HG03280 (cell line): ENCODE measurements around the gene MDP1.
"Not testable (repeated sequence)": the region's sequence is repeated elsewhere in the genome, so short reads cannot be mapped to it uniquely, and the experiment has no call there.

Experiments used
- ATAC-seq: cut with Tn5 transposase; IDR thresholded peaks from one replicate; pipeline ENCODE4 v1.9.1; 2021; ENCODE audit warnings: mild to moderate bottlenecking, moderate library complexity; ENCODE audit not compliant: unreplicated experiment

MDP1 gene

DNA sequence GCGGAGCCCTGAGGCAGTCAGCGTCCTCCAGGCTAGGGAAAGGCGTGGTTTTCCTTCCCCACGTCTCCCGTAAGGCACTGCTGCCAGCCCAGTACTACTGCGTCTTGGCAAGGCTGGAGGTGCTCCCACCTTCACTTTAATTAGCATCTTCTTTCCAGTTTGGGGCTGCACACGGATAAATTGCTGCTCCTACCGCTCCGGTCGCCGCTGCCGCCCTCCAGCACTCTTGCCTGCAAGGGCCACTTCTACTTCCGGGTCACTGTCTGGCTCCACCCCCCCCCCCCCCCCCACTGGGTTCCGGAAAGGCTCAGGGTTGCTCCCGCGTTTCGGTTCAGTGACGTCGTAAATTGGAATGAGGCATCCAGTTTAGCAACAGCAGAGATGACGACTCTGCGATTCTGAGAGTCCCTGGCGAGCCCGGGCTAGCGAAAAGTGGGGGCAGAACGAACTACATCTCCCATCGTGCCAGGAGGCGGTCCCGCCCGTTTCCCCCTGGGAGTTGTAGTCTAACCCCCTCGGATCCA is 16.3 kb upstream of the MDP1 start, which contains the start of gene NEDD8:
TSS of gene NEDD8 (minus strand) at position 247 of the 524 bp plus-strand sequence. CDS start at position 147, 100 bp downstream.
- ATAC-seq: peak; percentile 78

DNA sequence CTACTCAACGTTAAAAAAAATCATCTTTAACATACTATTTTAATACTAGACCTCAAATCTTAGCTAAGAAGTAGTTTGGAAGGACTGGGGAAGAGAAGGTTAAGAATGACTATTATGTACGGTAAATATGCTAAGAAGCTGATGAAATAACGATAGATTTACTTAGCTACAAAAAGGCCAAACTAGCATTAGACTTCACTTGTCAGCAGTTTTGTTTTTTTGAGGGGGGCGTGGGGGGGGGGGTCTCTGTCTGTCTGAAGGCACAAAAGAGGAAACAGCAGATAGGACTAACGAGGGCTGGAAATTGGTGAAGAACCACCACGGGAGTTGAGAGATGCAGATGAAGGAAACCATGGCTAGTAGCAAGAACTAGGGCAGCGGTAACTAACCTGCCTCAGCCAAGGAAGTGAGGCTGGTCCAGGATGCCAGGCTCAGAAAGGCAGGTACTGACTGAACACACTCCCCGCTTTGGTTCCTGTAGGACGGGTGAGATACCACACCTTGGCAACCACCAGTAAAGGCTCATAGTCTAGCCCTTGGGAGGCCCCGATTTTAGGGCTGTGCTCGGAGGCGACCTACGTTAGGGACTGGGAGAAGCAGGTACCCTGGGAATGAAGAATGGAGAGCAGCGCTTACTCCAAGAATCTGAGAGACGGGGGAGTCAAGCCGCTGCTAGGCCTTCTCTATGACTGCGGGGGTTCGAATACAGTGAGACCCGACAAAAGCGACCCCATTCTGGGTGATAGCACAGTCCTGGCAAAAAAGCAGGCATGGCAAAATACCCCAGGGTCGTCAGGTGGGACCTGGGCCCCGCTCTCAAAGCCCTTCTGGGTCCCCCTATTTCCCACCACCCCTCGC is 15.6 kb upstream of the MDP1 start:
- no peak for ATAC-seq

DNA sequence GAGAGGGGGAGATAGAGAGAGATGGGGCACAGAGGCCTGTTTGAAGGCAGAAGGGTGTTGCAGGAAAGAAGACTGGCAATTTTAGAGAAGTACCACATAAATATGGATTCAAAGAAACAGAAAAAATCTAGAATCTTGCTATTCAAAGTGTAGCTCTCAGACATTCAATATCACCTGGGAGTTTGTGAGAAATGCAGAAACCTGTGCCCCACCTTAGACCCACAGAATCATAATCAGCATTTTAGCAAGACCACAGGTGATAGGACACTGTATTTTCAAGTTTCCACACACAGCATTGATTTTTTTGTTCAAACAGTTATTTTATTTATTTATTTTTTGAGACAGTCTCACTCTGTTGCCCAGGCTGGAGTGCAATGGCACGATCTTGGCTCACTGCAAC is 13.0 kb upstream of the MDP1 start:
- ATAC-seq: no peak

DNA sequence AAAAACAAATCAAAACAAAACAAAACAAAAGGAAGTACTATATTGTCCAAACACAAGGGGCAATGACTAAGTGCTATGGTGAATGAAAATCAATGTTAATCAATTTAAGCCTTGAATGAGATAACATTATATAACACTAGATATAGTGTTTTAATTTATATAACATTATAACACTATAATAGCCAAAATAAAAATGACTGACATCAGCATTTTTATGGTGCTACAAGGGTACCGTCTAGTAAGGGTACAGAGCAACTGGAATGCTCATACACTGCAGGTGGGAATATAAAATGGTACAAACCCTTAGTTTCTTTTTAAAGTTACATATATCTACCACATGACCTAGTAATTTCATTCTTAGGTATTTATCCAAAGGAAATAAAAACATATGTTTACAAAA is 10.6 kb upstream of the MDP1 start:
- ATAC-seq: no peak

- no peak for ATAC-seq
Measured at GRCh38 chr14:24224618-24225071, 8.8 kb upstream of the MDP1 start.

DNA sequence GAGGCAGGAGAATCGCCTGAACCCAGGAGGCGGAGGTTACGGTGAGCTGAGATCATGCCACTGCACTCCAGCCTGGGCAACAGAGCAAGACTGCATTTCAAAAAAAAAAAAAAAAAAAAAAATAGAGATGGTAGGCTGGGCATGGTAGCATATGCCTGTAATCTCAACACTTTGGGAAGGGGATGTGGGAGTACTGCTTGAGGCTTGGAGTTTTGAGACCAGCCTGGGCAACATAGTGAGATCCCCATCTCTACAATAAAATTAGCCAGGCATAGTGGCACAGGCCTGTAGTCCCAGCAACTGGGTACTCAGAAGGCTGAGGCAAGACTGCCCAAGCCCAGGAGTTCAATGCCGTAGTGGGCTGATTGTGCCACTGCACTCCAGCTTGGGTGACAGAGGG is 7.1 kb upstream of the MDP1 start:
- not testable (repeated sequence) for ATAC-seq

DNA sequence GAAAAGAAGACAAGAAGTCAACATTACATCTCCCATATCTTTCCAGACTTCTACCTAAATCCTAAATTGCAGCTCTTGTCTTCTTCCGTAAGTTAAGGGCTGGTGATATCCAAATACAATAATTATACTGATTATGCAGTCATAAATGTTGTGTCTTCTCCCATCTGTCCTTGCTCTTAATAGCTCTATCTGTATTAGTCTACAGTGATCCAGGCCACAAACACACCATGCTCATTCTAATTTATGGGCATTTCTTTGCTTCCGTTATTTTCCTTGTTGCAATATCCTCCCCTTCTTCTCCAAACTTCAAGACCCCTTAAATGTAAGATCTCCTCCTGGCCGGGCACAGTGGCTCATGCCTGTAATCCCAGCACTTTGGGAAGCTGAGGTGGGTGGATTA is 3.7 kb upstream of the MDP1 start:
- ATAC-seq: no peak

- ATAC-seq: no peak
Measured at GRCh38 chr14:24219080-24219479, 3.2 kb upstream of the MDP1 start.

GRCh38 chr14:24216876-24217275 is 1.0 kb upstream of the MDP1 start:
- ATAC-seq: not testable (repeated sequence)

GRCh38 chr14:24216345-24216699 is 456 bp upstream of the MDP1 start:
- ATAC-seq: no peak

GRCh38 chr14:24213866-24214662 is 1.8 kb downstream of the MDP1 start:
- no peak for ATAC-seq

- ATAC-seq: peak; percentile 81
Measured at GRCh38 chr14:24212924-24213865, 2.7 kb downstream of the MDP1 start, which contains the start of gene CHMP4A. CHMP4A (minus strand) TSS chr14:24213488; CDS start chr14:24213439, 49 bp downstream.

- no peak for ATAC-seq
Measured at GRCh38 chr14:24211311-24211710, 4.6 kb downstream of the MDP1 start.

- no peak for ATAC-seq
Measured at GRCh38 chr14:24207625-24208024, 8.2 kb downstream of the MDP1 start.

DNA sequence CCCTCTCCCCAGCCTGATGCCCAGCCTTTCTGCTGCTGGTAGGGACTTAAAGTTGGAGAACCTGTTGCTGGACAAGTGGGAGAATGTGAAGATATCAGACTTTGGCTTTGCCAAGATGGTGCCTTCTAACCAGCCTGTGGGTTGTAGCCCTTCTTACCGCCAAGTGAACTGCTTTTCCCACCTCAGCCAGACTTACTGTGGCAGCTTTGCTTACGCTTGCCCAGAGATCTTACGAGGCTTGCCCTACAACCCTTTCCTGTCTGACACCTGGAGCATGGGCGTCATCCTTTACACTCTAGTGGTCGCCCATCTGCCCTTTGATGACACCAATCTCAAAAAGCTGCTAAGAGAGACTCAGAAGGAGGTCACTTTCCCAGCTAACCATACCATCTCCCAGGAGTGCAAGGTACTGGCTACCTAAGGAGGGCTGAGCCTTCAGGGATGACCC is 8.7 kb downstream of the MDP1 start:
- ATAC-seq: no peak

GRCh38 chr14:24206260-24207103 is 9.4 kb downstream of the MDP1 start:
- ATAC-seq: no peak

GRCh38 chr14:24204163-24205146 is 11.4 kb downstream of the MDP1 start:
- ATAC-seq: no peak

- not testable (repeated sequence) for ATAC-seq
Measured at GRCh38 chr14:24203249-24203886, 12.5 kb downstream of the MDP1 start.
